ENCODE data around the gene CMIP. TPM values are rescaled to one million over a fixed set of nuclear protein-coding genes. Genes with fewer than 3 reads are reported as not detected.
A peak's percentile ranks its signal among the peaks of the same experiment; 100 is the strongest.

The CMIP gene
- total RNA-seq, 1 experiment from 2014 or later, result 48.2 TPM

GRCh38 chr16:81716478-81717225, 272.0 kb downstream of the CMIP start:
- H4K20me1 ChIP-seq (ENCODE audit: control insufficient read depth, insufficient read depth, insufficient read length), result no peaks in the 10 kb centered on the region
- no peaks in the 10 kb centered on the region for H3K9me3 ChIP-seq (ENCODE audit: control insufficient read depth, low read depth, low read length)
- no peak overlapping the region for H2BK120ac ChIP-seq (ENCODE audit: low read depth, low read length, poor library complexity, severe bottlenecking)
- H3K27me3 Mint-ChIP-seq (ENCODE audit: low read depth), result no peaks in the 10 kb centered on the region
- no peak overlapping the region for H3K4ac ChIP-seq (ENCODE audit: low read depth, low read length)
- no peak overlapping the region for H4K91ac ChIP-seq (ENCODE audit: insufficient read length, low read depth, low read length)
- H3K23me2 ChIP-seq (ENCODE audit: insufficient read length, low read depth, low read length, poor library complexity, severe bottlenecking), result no peaks in the 10 kb centered on the region
- no peak overlapping the region for H2BK12ac ChIP-seq (ENCODE audit: insufficient read length, low read depth, low read length)
- H3K4me3 Mint-ChIP-seq, result peak overlapping the region in 1 of 2 experiments; percentile 1; a peak in 2 of 5 replicates
- peaks cover 49 to 58% of the 10 kb centered on the region in 2 experiments for H3K4me1 Mint-ChIP-seq
- no peaks in the 10 kb centered on the region for H3K79me1 ChIP-seq (ENCODE audit: insufficient read depth, low read depth, low read length, poor library complexity, severe bottlenecking)
- no peaks in the 10 kb centered on the region for H3K79me2 ChIP-seq (ENCODE audit: insufficient read depth, low read length)
- peaks cover 0 to 3% (median 0%) of the 10 kb centered on the region in 3 experiments; a peak in 2 of 7 replicates for H3K36me3 Mint-ChIP-seq (ENCODE audit: insufficient read depth in 1 of 3, low read depth in 3 of 3)
- H3K9me3 Mint-ChIP-seq, result peaks cover 2% of the 10 kb centered on the region in 2 experiments; a peak in 2 of 5 replicates
- no peak overlapping the region for H2AFZ ChIP-seq (ENCODE audit: low read length)
- H2BK20ac ChIP-seq (ENCODE audit: low read depth, low read length, poor library complexity, severe bottlenecking), result no peak overlapping the region
- H3K56ac ChIP-seq (ENCODE audit: insufficient read length, low read depth, low read length), result no peak overlapping the region
- H3K27ac Mint-ChIP-seq, result peak overlapping the region in 2 of 3 experiments; percentile 78 to 94; a peak in 4 of 7 replicates
- WGBS (ENCODE audit: extremely low coverage, insufficient read length, low lambda C conversion rate), result no CpG with 5 or more reads among the region's 10 CpGs
- no peak overlapping the region for H3T11ph ChIP-seq (ENCODE audit: low read length)
- no peak overlapping the region for H2BK15ac ChIP-seq (ENCODE audit: low read depth, low read length)
- H3K27me3 ChIP-seq (ENCODE audit: insufficient read depth, low read length), result no peaks in the 10 kb centered on the region
- H3K4me1 ChIP-seq (ENCODE audit: insufficient read depth, low read length), result peaks cover 10% of the 10 kb centered on the region
- no peak overlapping the region for H3K14ac ChIP-seq (ENCODE audit: insufficient read depth, low read length)
- no peak overlapping the region for H3K9ac ChIP-seq (ENCODE audit: extremely low read depth, insufficient read length, low read length)
- DNase-seq, result no peak
- H2BK5ac ChIP-seq (ENCODE audit: insufficient read length, low read length), result no peak overlapping the region
- no peak overlapping the region for H4K5ac ChIP-seq (ENCODE audit: insufficient read length, low read depth, low read length)
- no peak overlapping the region for H3K23ac ChIP-seq (ENCODE audit: insufficient read length, low read depth, low read length)
- no peak overlapping the region for H4K8ac ChIP-seq (replicated peaks; ENCODE audit: insufficient read length, low read depth, low read length)
- H3K27ac ChIP-seq (ENCODE audit: insufficient read length, low read depth, low read length), result no peak overlapping the region
- H2AK5ac ChIP-seq (ENCODE audit: insufficient read length, low read length), result no peak overlapping the region
- no peak overlapping the region for H3K18ac ChIP-seq (ENCODE audit: insufficient read length, low read depth, low read length)
- TF ChIP-seq CTCF (conservative IDR thresholded peaks at IDR 0.05), result no peak
- no peak overlapping the region for H3K4me2 ChIP-seq (ENCODE audit: insufficient read depth, insufficient read length, low read length)

Data from H9 (cell line).